GM12878 (cell line): ENCODE data around the gene MEIOSIN. TPM values are rescaled to one million over a fixed set of nuclear protein-coding genes. Genes with fewer than 3 reads are reported as not detected.
"Not testable (repeated sequence)": the region's sequence is repeated elsewhere in the genome, so short reads cannot be mapped to it uniquely, and the experiment has no call there.

ENCODE experiments used
- ATAC-seq: fragments of 200-7000 bp; cut with Tn5 transposase; 3 replicates; pipeline ENCODE4 v1.9.1; 2020; ENCODE audit warnings: mild to moderate bottlenecking, moderate library complexity
- BruUV-seq: library from RNA; stranded (reverse); fragments of 400-500 nt; replicated peaks from 2 replicates; lab custom pipeline; 2021; lab: Mats Ljungman, UMichigan
- CTCF ChIA-PET: fragments of 300-600 bp; sonication (Branson Sonifier 250); formaldehyde crosslinking; extraction: SDS; loops from one replicate; lab custom pipeline; 2021; ENCODE audit warnings: inconsistent platforms; lab: Yijun Ruan, JAX
- POLR2A ChIA-PET: fragments of 350-600 bp; formaldehyde crosslinking; extraction: SDS; loops from one replicate; lab custom pipeline; 2021; ENCODE audit warnings: inconsistent platforms; lab: Charles Lee
- RAD21 ChIA-PET: fragments of 300-600 bp; sonication (Branson Sonifier 250); formaldehyde crosslinking; loops from one replicate; lab custom pipeline; 2023; ENCODE audit warnings: antibody characterized with exemption; ENCODE audit not compliant: unreplicated experiment; lab: Charles Lee
- SMC1A ChIA-PET: fragments of 300-600 bp; sonication (Branson Sonifier 250); formaldehyde crosslinking; loops from one replicate; lab custom pipeline; 2023; ENCODE audit not compliant: unreplicated experiment, uncharacterized antibody; lab: Charles Lee
- DNase-seq: peaks from one replicate; pipeline ENCODE4 v3.0.0-alpha.2; 2011; ENCODE audit warnings: low read depth, low spot score
- FAIRE-seq: peaks from 3 replicates; lab custom pipeline; 2011; peaks lifted over from hg19 to GRCh38; lab: Jason Lieb, UNC
- H2AFZ ChIP-seq: 2 replicates; pipeline ENCODE4 v1.6.0; 2011; ENCODE audit warnings: low read depth, low read length, control low read depth; ENCODE audit not compliant: control insufficient read depth
- H3K27ac ChIP-seq: 2 replicates; pipeline ENCODE4 v1.5.1; 2011; ENCODE audit warnings: control low read depth; ENCODE audit not compliant: control insufficient read depth, insufficient read depth
- H3K27me3 ChIP-seq, 2 experiments: replicated peaks in 1 of 2; 2 replicates each; pipeline versions ENCODE4 v1.6.0 to v1.6.1; 2011; ENCODE audit warnings: low read length in 1 of 2; ENCODE audit not compliant: control insufficient read depth in 2 of 2, insufficient read depth in 2 of 2
- H3K36me3 ChIP-seq, 2 experiments: 2 replicates each; pipeline ENCODE4 v1.5.1; 2011; ENCODE audit warnings: low read length in 1 of 2; ENCODE audit not compliant: control insufficient read depth in 2 of 2, insufficient read depth in 2 of 2
- H3K4me1 ChIP-seq: 2 replicates; pipeline ENCODE4 v1.6.1; 2011; ENCODE audit warnings: mild to moderate bottlenecking, low read length, moderate library complexity, mixed read lengths; ENCODE audit not compliant: control insufficient read depth, insufficient read depth
- H3K4me2 ChIP-seq: 2 replicates; pipeline ENCODE4 v1.6.0; 2011; ENCODE audit warnings: control low read depth; ENCODE audit not compliant: control insufficient read depth, insufficient read depth
- H3K4me3 ChIP-seq: fragments of 200-600 bp; sonication (generic); 2 replicates; pipeline ENCODE4 v1.5.1; 2016
- H3K79me2 ChIP-seq: 2 replicates; pipeline ENCODE4 v1.6.0; 2011; ENCODE audit warnings: low read length; ENCODE audit not compliant: control insufficient read depth, insufficient read depth
- H3K9ac ChIP-seq: 2 replicates; pipeline ENCODE4 v1.8.0; 2011; ENCODE audit warnings: low read length, control low read depth, mixed read lengths; ENCODE audit not compliant: control insufficient read depth, insufficient read depth
- H3K9me3 ChIP-seq: replicated peaks from 3 replicates; pipeline ENCODE4 v1.5.1; 2011; ENCODE audit warnings: mild to moderate bottlenecking, low read length; ENCODE audit not compliant: control insufficient read depth, insufficient read depth
- H4K20me1 ChIP-seq: 2 replicates; pipeline ENCODE4 v1.6.0; 2011; ENCODE audit not compliant: control insufficient read depth, insufficient read depth
- BHLHE40 ChIP-seq, 2 experiments: fragments of 450-650 bp in 1 of 2; IDR thresholded peaks; 2 replicates each; pipeline ENCODE4 v1.6.1; 2011 to 2017; ENCODE audit warnings: low read depth in 2 of 2, borderline replicate concordance in 1 of 2, improper control_type of control experiment in 1 of 2, low read length in 1 of 2, mild to moderate bottlenecking in 1 of 2
- NR2F1 ChIP-seq: fragments of 450-650 bp; conservative IDR thresholded peaks from 2 replicates; pipeline ENCODE4 v1.6.1; 2017; ENCODE audit warnings: mild to moderate bottlenecking
- RCOR1 ChIP-seq: conservative IDR thresholded peaks from 2 replicates; pipeline ENCODE4 v1.6.1; 2012; ENCODE audit warnings: low read depth, low read length, improper control_type of control experiment
- WGBS: methylation state at CpG from one replicate; pipeline ENCODE4 v1.1.6; 2016; ENCODE audit warnings: low lambda C conversion rate; ENCODE audit not compliant: insufficient replicate concordance, insufficient coverage; ENCODE audit errors: missing lambda C conversion rate; 5-methylcytosine and 5-hydroxymethylcytosine counted together
- in situ Hi-C: fragments of 300-500 bp; cut with MboI; formaldehyde crosslinking; loops from 9 replicates; pipeline ENCODE4 v1.14.3; 2018; ENCODE audit warnings: mixed read lengths
- intact Hi-C: fragments of 100-400 bp; cut with micrococcal nuclease; formaldehyde crosslinking; loops from one replicate; pipeline ENCODE4 v1.14.2; 2022; ENCODE audit not compliant: unreplicated experiment
- polyA plus RNA-seq, 11 experiments: library from polyadenylated mRNA; depleted of rRNA in 4 of 11; unstranded in 6 of 11; stranded (reverse) in 5 of 11; fragments of >200 nt; fragmentation: Nextera tagmentation in 4 of 11; fragmentation: Illumina TruSeq in 1 of 11; extraction: Ambion mirVana in 4 of 11; extraction: Trizol in 1 of 11; gene quantifications; 1 replicate in 1 of 11; 2 replicates in 10 of 11; pipeline versions ENCODE4 v1.2.1 to v1.2.3, GENCODE V29; 2011 to 2016; ENCODE audit warnings: inconsistent platforms in 2 of 11, missing spikeins in 2 of 11, low read depth in 1 of 11
- total RNA-seq, 4 experiments: library from RNA; depleted of rRNA in 3 of 4; stranded (reverse); fragments of >200 nt in 3 of 4; fragmentation: Illumina TruSeq in 1 of 4; extraction: Trizol in 1 of 4; gene quantifications; 2 replicates each; pipeline versions ENCODE4 v1.2.1 to v1.2.3, GENCODE V29; 2013 to 2021
- TF ChIP-seq, protein P1 (sequence below): fragments of 150-350 bp; IDR thresholded peaks from 2 replicates; pipeline ENCODE4 v1.6.1; 2016; ENCODE audit warnings: low read depth, low read length

The MEIOSIN gene
- total and polyA plus RNA-seq, 10 of the 15 experiments (the other 5 are each of a cell fraction or from before 2014, with no cell fraction given), result 0.05 to 0.66 (median 0.14) TPM; not detected in 4

DNA sequence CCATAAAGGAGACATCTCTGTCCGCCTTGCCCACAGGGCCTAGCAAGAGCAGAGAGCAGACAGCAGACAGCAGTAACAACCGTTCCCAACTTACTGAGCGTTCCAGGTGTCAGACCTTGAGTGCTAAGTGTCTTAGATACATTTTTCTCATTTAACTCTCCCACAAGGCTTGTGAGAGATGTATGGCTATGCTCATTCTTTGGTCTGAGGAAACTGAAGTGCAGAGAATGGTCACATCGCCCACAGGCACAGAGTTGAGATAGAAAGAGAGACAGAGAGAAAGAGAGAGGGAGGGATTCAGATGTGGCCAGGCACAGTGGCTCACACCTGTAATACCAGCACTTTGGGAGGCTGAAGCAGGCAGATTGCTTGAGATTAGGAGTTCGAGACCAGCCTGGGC is 14.3 kb downstream of the MEIOSIN start:
- in situ Hi-C loops (no loop called here), intact Hi-C loops (no loop called here)
- 28% methylated on average over 5 of the region's 5 CpGs for WGBS
- H3K9ac ChIP-seq, result no peak overlapping the region
- H2AFZ ChIP-seq, result no peak overlapping the region
- H3K4me3 ChIP-seq, result no peak overlapping the region
- no peaks in the 10 kb centered on the region for H3K36me3 ChIP-seq
- FAIRE-seq (no peak), ATAC-seq (no peak), DNase-seq (no peak)
- ChIA-PET CTCF (no interaction called here), RAD21 (no interaction called here), SMC1A (no interaction called here), POLR2A (interaction anchor here (0.6 kb wide), 1 partner anchor 824 kb away, joined by 3 read pairs; no protein-coding TSS in a partner anchor)
- H4K20me1 ChIP-seq, result no peaks in the 10 kb centered on the region
- no peaks in the 10 kb centered on the region for H3K79me2 ChIP-seq
- no peak overlapping the region for H3K27ac ChIP-seq
- TF ChIP-seq, protein P1, sequence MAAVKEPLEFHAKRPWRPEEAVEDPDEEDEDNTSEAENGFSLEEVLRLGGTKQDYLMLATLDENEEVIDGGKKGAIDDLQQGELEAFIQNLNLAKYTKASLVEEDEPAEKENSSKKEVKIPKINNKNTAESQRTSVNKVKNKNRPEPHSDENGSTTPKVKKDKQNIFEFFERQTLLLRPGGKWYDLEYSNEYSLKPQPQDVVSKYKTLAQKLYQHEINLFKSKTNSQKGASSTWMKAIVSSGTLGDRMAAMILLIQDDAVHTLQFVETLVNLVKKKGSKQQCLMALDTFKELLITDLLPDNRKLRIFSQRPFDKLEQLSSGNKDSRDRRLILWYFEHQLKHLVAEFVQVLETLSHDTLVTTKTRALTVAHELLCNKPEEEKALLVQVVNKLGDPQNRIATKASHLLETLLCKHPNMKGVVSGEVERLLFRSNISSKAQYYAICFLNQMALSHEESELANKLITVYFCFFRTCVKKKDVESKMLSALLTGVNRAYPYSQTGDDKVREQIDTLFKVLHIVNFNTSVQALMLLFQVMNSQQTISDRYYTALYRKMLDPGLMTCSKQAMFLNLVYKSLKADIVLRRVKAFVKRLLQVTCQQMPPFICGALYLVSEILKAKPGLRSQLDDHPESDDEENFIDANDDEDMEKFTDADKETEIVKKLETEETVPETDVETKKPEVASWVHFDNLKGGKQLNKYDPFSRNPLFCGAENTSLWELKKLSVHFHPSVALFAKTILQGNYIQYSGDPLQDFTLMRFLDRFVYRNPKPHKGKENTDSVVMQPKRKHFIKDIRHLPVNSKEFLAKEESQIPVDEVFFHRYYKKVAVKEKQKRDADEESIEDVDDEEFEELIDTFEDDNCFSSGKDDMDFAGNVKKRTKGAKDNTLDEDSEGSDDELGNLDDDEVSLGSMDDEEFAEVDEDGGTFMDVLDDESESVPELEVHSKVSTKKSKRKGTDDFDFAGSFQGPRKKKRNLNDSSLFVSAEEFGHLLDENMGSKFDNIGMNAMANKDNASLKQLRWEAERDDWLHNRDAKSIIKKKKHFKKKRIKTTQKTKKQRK, result no peak
- no peak for TF ChIP-seq RCOR1
- no peak for TF ChIP-seq BHLHE40 (IDR thresholded peaks at IDR 0.05; ENCODE audit: borderline replicate concordance in 1 of 2, low read depth in 2 of 2, low read length in 1 of 2)
- TF ChIP-seq NR2F1, result no peak
- no peak overlapping the region for H3K4me2 ChIP-seq
- no TSS peak for BruUV-seq
- H3K9me3 ChIP-seq, result no peaks in the 10 kb centered on the region
- H3K27me3 ChIP-seq, result peaks cover 0 to 2% of the 10 kb centered on the region in 2 experiments; a peak in 2 of 4 replicates
- no peaks in the 10 kb centered on the region for H3K4me1 ChIP-seq

DNA sequence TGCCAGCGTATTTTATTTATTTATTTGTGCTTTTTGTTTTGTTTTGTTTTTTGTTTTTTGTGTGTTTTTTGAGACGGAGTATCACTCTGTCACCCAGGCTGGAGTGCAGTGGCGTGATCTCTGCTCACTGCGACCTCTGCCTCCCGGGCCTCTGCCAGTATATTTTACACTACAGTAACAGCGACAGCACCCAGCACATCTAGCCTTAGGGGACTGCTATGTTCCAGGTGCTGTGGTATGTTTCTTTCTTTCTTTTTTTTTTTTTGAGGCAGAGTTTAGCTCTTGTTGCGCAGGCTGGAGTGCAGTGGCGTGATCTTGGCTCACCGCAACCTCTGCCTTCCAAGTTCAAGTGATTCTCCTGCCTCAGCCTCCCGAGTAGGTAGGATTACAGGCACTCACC is 18.2 kb downstream of the MEIOSIN start:
- ChIA-PET CTCF (interaction anchor here (0.6 to 3.0 kb wide), 6 partner anchors 11 to 130 kb away, joined by 3 to 17 read pairs (median 4); partner anchors contain the start of genes FBXO46 and SIX5), POLR2A (interaction anchor here (0.9 kb wide), 1 partner anchor 20 kb away, joined by 3 read pairs; the partner anchor contains the start of gene FBXO46)
- H3K36me3 ChIP-seq, H3K4me2 ChIP-seq, RAD21 ChIA-PET, H3K4me3 ChIP-seq, SMC1A ChIA-PET, H3K79me2 ChIP-seq, ATAC-seq, FAIRE-seq, H3K9me3 ChIP-seq, H2AFZ ChIP-seq, BruUV-seq, H3K9ac ChIP-seq, H3K4me1 ChIP-seq, in situ Hi-C loops, DNase-seq, H3K27ac ChIP-seq, H4K20me1 ChIP-seq, H3K27me3 ChIP-seq, intact Hi-C loops: not testable (repeated sequence)
- WGBS, result 53% methylated on average over 9 of the region's 10 CpGs
